ENCODE data around the gene SLC24A1.

Gene SLC24A1

DNA sequence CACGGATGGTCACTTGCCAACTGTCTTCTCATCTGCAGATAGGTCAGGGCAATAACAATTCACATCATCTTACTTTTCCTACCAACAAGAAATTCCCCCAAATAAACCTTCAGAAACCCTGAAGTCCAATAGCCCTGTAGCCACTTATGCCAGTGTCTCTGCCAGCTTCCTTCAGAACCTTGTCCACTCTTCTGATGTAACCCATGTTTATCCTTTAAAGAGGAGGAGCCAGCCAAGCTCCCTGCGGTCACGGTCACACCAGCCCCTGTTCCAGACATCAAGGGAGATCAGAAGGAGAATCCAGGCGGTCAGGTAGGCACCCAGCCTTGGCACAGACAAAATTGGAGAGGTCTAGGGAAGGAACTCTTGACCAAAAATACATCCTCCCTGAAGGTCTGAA lies 23.7 kb downstream of the SLC24A1 start:
- intact Hi-C loops (cut with DNase I): no loop called here
- no peak for DNase-seq

DNA sequence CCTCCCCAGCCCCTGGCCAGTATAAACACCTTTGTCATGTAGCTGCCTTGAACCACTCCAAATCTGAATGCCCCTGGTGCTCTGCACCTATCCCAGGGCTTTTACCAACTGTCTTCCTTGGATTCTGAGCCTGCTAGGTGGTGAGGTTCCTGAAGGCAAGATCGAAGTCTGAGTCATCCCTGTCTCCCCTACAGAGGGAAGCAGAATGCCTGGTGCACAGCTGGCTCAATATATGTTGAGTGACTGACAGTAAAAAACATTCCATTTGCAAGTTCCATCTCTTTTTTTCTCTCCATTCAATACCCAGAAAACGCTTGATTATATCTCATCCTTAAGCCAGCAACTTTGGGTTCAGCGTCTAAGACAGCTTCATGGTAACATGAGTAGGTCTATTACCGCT lies 24.7 kb downstream of the SLC24A1 start:
- intact Hi-C loops (cut with DNase I): no loop called here
- no peak for DNase-seq

DNA sequence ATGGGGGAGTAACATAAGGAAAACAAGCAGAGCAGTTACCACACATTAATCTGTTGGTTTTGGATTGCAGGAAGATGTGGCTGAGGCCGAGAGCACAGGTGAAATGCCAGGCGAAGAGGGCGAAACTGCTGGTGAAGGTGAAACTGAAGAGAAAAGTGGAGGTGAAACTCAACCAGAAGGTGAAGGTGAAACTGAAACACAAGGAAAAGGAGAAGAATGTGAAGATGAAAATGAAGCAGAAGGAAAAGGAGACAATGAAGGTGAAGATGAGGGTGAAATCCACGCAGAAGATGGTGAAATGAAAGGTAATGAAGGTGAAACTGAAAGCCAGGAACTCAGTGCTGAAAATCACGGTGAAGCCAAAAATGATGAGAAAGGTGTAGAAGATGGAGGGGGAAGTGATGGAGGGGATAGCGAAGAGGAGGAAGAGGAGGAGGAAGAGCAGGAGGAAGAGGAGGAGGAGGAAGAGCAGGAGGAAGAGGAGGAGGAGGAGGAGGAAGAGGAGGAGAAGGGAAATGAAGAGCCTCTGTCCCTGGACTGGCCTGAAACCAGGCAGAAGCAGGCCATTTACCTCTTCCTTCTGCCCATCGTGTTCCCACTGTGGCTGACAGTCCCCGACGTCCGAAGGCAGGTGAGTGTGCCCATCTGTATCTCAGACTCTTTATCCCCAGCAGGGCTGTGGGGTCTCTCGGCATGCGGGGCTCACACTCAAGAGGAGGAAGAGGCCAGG lies 28.7 kb downstream of the SLC24A1 start:
- DNase-seq: no peak
- intact Hi-C loops (cut with DNase I): no loop called here

DNA sequence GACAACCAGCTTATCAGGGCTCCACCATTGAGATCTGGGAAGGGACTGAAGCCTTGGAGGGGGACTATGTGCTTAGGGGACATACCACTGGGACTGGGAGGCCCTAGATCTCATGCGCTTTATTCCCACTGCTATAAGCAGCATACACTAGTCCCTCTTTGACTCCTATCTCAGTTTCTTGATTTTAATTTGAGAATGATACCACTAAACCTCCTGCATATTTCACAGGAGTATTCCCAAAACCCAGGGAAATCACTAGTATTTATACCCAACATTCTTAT lies 29.2 kb downstream of the SLC24A1 start:
- DNase-seq: no peak
- intact Hi-C loops (cut with DNase I): no loop called here

DNA sequence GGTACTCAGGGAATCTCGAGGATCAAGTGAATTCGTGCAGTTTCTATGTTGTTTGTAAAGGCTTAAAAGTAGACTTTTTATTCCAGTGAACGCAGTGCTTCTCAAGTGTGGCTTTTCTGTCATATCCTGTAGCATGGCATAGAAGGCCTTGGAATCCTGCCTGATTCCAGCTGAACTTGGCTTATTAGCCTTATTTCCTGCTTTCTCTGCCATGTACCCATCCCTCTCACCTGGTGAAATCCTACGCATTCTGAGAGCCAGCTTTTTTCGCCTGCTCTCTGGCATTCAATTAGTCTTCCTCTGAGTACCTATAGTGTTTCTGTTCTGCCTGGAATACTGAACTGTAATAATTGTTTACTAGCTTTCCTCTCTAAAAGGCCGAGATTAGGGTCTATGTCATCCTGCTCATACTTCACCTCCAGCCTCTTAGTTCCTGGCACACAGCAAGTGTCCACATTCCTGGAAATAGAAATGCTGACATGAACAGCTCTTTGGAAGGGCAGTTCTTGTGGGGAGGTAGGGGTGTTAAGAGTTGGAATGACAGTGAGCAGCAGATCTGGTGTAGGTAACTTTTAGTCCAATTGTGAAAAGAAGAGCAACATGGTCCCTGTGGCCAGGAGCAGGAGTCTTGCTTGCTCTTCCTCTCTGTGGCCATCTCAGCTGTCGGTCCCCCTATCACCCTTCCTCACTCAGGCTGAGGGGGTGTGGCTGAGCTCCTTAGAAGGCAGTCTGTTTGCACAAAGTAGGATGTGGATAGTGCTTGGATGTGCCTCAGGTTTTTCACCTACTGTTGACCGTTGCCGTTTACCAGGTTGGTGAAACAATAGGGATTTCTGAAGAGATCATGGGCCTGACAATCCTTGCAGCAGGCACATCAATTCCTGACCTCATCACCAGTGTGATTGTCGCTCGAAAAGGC lies 30.4 kb downstream of the SLC24A1 start:
- DNase-seq: peak in 1 of 42 donors; percentile 13
- intact Hi-C loops (cut with DNase I): no loop called here

DNA sequence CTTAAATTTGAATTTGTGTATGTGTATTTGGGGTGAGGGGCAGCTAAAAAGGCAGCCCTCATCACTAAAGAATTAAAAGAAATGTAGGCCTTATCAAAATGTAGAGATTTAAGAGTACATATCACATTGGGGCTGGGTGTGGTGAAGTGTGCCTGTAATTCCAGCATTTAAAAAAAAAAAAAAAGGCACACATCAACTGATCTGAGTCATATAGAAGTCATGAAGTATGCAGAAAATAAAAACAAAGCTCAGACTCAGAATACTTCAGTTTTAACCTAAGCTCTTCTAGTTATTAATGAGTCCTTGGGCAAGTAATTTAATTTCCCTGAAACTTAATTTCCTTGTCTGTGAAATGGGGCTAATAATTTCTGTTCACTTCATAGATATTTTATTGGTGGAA lies 31.6 kb downstream of the SLC24A1 start:
- no peak for DNase-seq
- intact Hi-C loops (cut with DNase I): no loop called here

DNA sequence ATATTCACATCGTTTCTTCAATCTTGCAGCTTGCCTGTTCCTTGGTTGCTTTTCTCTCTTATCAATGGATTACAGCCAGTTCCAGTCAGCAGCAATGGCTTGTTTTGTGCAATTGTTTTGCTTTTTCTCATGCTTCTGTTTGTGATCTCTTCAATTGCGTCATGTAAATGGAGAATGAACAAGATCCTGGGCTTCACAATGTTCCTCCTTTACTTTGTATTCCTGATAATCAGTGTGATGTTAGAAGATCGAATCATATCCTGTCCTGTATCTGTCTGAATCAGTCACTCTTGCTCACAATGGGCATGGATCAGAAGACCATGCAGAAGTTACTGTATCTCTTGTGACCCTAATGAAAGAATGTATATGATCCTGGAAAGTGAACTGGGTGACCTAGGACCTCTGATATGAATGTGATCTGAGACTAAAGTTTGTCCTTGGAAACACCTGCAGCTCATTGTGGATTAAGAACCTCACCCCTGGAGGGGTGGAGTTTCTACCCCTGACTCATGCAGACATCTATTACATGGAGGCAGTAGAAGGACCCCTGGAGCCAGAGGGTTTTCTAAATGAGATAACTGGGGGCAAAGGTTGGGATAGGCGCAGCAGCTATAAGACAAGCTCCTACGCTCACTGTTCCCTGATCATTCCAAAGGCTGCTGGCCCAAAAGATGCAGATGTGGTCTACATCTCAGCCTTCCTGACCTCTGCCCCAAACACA lies 32.2 kb downstream of the SLC24A1 start:
- DNase-seq: no peak
- intact Hi-C loops (cut with DNase I): no loop called here

DNA sequence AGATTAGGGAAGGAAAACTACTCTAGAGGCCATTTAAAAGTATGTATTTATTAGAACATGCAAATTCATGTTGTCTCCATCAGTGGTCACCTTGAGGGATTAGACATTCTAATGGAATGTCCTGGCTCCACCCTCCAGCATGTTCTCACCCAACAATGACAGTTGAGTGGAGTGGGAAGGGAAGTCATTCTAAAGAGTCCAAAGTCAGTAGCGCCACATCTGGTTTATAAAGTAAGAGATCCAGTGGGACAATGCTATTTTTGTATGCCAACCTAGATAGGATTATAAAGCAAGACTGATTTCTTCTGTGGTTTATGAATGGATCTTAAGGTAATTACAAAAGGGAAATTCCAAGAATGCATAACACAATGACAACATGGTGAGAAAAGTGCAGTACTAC lies 33.3 kb downstream of the SLC24A1 start:
- intact Hi-C loops (cut with DNase I): no loop called here
- no peak for DNase-seq

DNA sequence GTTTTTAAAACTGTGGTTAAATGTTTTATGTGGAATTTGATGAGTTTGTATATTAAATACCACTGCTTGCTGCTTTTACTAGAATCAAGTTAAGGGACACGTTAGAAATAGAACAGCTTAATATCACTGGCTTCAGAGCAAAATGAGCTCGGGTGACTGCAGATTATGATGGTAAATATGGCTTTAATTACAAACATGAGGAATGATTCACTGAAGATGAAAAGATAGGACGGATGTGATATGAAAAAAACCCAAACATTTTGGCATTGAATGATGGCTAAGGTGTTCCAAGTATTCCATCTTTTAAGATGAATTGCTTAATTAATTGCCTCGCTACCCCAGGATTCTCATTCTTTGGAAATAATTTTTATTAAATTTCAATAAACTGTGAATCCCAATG lies 33.7 kb downstream of the SLC24A1 start:
- intact Hi-C loops (cut with DNase I): no loop called here
- no peak for DNase-seq

DNA sequence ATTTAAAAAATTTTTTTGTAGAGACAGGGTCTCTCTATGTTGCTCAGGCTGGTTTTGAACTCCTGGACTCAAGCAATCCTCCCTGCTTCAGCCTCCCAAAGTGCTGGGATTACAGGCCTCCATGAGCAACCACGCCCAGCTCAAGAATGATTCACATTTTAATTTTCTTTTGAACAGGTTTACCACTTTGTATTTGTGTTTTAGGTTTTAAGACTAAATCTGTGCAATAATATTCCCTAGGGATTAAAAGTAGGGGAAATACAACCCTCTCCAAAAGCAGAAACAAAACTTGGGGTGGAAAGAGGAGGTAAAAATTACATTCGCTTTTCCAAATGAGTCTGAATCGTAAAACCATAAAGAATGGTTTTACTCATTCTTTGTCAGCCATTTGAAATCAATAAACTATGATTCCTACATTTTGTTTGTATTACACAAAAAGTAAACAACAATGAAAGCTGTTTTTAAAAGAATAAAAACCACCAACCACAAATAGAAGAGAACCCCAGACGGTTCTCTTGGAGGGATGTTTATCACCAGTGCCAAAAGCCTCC lies 37.8 kb downstream of the SLC24A1 start:
- no peak for DNase-seq
- intact Hi-C loops (cut with DNase I): no loop called here

DNA sequence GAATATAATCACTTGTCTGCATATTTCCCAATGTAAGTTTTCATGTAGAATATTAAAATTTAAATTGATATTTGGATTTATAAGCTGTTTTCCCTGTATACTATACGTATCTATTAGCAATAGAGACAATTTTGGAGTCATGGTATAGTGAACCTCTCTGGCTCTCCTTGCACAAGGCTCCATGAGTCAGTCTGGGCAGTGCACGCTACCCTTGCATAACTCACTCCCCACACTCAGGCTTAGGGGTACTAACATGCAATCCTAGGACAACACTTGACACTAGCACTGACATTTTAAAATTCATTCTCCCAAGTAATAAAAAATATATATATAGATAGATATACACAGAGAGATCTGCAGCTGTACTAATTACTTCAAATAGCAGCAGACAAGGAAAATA lies 39.2 kb downstream of the SLC24A1 start:
- intact Hi-C loops (cut with DNase I): no loop called here
- DNase-seq: no peak

DNA sequence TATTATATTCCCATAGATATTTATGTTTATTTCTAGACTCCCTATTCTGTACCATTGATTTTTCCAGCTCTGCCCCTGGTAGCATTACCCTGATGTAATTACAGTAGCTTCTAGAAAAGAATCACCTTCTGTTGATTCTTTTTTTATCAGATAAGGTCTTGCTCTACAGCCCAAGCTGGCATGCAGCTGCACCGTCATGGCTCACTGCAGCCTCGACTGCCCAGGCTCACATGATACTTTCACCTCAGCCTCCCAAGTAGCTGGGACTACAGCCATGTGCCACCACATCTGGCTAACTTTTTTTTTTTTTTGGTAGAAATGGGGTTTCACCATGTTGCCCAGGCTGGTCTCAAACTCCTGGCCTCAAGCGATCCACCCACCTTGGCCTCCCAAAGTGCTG lies 41.8 kb downstream of the SLC24A1 start:
- DNase-seq: no peak
- intact Hi-C loops (cut with DNase I): no loop called here

DNA sequence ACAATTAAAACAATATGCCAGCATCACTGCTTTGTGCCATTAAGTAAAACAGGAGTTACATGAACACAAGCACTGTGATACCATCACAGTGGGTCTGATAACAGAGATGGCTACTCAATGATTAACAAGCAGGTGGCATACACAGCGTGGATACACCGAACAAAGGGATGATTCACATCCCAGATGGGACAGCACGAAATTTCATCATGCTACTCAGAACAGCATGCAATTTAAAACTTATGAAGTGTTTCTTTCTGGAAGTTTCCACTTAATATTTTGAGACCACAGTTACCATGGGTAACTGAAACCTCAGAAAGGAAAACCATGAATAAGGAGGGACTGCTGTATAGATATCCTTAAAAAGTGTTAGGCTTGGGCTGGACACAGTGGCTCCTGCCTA lies 44.5 kb downstream of the SLC24A1 start:
- intact Hi-C loops (cut with DNase I): no loop called here
- peak in 6 of 42 donors; percentile 20 to 36 (median 28) for DNase-seq

DNA sequence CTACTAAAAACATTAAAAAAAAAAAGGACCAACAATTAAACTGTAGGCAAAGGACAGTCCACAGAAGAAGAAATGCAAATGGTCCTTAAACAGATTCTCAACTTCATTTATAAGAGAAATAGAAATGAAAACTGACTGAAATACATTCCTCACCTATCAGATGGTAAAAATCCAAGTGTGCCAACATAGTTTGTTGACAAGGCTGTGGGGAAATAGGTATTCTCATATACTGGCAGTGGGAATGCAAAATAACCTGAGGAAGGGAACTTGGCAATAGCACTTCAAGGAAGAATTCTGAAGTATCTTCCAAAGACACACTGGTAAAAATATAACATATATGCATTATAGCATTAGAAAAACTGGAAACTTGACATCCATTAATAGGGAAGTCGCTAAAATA lies 53.8 kb downstream of the SLC24A1 start:
- DNase-seq: no peak
- intact Hi-C loops (cut with DNase I): no loop called here

DNA sequence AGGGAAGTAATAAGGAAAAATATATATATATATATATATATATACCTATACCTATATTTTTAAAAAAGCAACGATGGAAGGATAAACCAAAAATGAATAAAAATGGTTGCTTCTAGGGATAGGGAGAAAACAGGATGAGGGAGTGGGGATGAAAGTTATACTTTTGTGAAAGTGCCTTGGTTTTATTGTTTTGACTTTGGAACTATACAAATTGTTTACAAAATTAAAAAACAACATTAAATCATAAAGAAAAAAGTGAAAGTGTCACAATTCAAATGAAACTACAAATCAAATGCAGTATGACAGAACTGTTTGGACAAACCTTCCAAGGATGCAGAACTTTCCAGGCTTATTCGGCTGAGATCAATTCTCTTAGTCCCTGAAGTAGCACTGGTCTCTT lies 54.4 kb downstream of the SLC24A1 start:
- intact Hi-C loops (cut with DNase I): no loop called here
- no peak for DNase-seq

DNA sequence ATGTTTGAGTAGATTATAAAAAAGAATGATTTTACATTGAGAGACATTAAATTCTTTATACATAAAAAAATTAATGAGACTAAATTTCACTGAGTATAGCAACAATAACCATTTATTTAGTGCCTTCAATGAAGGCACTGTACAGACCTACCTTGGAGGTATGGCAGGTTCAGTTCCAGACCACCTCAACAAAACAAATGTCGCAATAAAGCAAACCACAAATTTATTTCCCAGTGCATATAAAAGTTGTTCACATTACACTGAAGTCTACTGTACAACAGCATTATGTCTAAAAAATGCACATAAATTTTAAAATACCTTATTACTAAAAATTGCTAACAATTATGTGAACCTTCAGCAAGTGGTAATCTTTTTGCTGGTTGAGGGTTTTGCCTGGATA lies 58.8 kb downstream of the SLC24A1 start:
- intact Hi-C loops (cut with DNase I): no loop called here
- no peak for DNase-seq

DNA sequence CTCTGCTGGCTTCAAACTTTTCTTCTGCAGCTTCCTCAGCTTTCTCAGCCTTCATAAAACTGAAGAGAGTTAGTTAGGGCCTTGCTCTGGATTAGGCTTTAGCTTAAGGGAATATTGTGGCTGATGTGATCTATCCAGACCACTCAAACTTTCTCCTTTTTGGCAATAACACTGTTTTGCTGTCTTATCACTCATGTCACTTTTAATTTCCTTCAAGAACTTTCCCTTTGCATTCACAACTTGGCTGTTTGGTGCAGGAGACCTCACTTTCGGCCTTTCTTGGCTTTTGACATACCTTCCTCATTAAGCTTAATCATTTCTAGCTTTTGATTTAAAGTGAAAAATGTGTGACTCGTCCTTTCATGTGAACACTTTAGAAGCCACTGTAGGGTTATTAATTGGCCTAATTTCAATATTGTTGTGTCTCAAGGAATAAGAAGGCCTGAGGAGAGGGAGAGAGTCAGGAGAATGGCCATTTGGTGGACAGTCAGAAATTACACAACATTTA lies 60.7 kb downstream of the SLC24A1 start:
- no peak for DNase-seq
- intact Hi-C loops (cut with DNase I): no loop called here

DNA sequence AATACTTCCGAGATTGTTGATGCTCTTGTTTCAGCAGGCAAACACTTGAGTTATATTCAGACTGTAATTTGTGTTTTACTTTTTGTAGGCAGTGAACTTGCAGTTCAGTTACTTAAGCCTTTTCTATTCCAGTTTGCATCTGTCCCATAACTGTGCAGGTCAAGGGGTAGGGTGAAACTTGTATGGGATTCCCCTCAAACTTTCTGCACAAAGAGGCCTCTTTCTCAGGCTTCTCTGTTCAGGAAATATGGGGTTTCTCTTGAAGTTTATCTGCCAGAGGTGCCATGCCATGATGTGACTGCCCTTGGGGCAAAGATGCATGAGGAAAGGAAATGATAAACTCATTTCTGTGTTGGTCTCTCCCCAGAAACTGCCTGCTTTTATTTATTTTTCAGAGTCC lies 66.7 kb downstream of the SLC24A1 start:
- no peak for DNase-seq
- intact Hi-C loops (cut with DNase I): no loop called here

DNA sequence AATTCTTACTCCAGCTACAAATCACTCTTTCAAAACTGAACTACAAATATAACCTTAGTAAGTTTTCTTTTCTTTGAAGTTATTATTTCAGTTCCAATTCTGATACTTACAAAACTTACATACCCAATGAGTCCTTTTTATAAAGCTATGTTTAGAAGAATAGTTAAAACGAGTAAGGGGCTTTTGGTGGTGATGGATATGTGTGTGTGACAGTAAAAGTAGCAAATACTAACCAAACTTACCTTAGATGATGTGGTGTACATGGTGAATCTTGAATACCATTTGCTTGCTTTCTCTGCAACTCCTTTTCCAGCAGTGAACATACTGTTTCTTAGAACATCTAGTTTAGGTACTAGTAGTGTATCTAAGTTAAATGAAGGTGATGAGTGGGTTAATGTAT lies 68.4 kb downstream of the SLC24A1 start:
- DNase-seq: no peak
- intact Hi-C loops (cut with DNase I): no loop called here

DNA sequence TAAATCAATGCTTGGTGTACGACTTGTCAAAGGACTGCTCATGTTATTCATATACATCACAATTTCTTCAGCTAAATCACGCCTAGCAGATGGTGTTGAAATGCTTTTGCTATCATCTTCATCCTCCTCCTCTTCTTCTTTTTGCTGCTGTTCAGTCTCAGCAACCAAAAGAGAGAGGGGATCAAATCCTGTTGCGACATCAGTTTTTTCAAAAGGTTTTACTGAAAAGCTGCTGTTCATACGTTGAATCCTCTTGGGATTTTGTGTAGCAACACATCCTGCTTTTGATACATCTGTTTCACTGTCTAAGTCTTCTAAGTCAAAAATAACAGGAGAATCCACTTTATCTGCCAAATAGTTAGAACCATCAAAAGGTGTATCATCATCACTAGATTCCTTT lies 69.0 kb downstream of the SLC24A1 start:
- DNase-seq: no peak
- intact Hi-C loops (cut with DNase I): no loop called here

Measured in head of caudate nucleus (tissue), 42 donors.